Right cardiac atrium (tissue), 5 donors: ENCODE data around the gene P2RY2. TPM values are rescaled to one million over a fixed set of nuclear protein-coding genes. Genes with fewer than 3 reads are reported as not detected.

ENCODE experiments used
- ATAC-seq, 2 donors: fragments of 200-7000 bp; cut with Tn5 transposase; one replicate each; pipeline versions ENCODE4 v1.8.0 to v1.9.1; 2020; ENCODE audit warnings: moderate library complexity in 2 of 2, mild to moderate bottlenecking in 1 of 2
- DNase-seq, 3 donors: peaks; one replicate each; pipeline ENCODE4 v3.0.0-alpha.2; 2020
- H3K27ac ChIP-seq: one replicate; pipeline ENCODE4 v1.5.1; 2013; ENCODE audit warnings: mild to moderate bottlenecking, low read length, control low read depth, moderate library complexity
- H3K27me3 ChIP-seq: one replicate; pipeline ENCODE4 v1.6.1; 2013; ENCODE audit not compliant: control insufficient read depth, insufficient read depth
- H3K4me1 ChIP-seq: one replicate; pipeline ENCODE4 v1.6.1; 2013; ENCODE audit warnings: low read length; ENCODE audit not compliant: control insufficient read depth, insufficient read depth
- H3K4me3 ChIP-seq: one replicate; pipeline ENCODE4 v1.5.1; 2013; ENCODE audit warnings: low read length, control low read depth
- H3K9me3 ChIP-seq: one replicate; pipeline ENCODE4 v1.6.1; 2013; ENCODE audit warnings: low read length; ENCODE audit not compliant: control insufficient read depth
- WGBS: extraction: QIAGEN DNeasy Blood & Tissue Kit; methylation state at CpG from one replicate; pipeline ENCODE4 v1.1.7; 2013; 5-methylcytosine and 5-hydroxymethylcytosine counted together
- intact Hi-C, 4 donors: fragments of 100-400 bp; cut with DNase I; formaldehyde crosslinking; loops; one replicate each; pipeline versions ENCODE4 v1.11.0 to v1.14.0; 2022 to 2023
- polyA plus RNA-seq: library from polyadenylated mRNA; stranded (reverse); fragments of 200-250 nt; gene quantifications from one replicate; pipeline ENCODE4 v1.2.3, GENCODE V29; 2013
- total RNA-seq, 4 donors: library from RNA; stranded (reverse); fragmentation: NEBNext Ultra II Directional; extraction: Animal tissue kit (Norgen Biotek cat#: 25700); gene quantifications; one replicate each; pipeline ENCODE4 v1.2.1, GENCODE V29; 2021
- donor health status: healthy with polysubstance abuse.
- donor health status: DM: no; HTN: yes; CAD: no.
- donor health status: DM: no; HTN: no; CAD: no.
- donor health status: DM: no; HTN: yes; CAD: no; lungs with severe emphysema.
- donor health status: DM: yes; HTN: yes; CAD: no.

The P2RY2 gene
- total and polyA plus RNA-seq, 5 donors: 5.4 to 15.1 (median 9.1) TPM

GRCh38 chr11:73244589-73245240 lies 26.6 kb downstream of the P2RY2 start:
- Histone ChIP-seq H3K27me3 (no peaks in the 10 kb centered on the region), H3K4me1 (peaks cover 14% of the 10 kb centered on the region), H3K9me3 (no peaks in the 10 kb centered on the region), H3K27ac (no peak overlapping the region), H3K4me3 (no peak overlapping the region)
- no peak for ATAC-seq
- no peak for DNase-seq
- intact Hi-C loops: loop anchor here (5.0 to 10.0 kb wide), 4 partner anchors 57 to 420 kb away; no protein-coding TSS in a partner anchor
- 65% methylated on average over 4 of the region's 4 CpGs for WGBS

GRCh38 chr11:73245461-73245860 lies 27.4 kb downstream of the P2RY2 start:
- Histone ChIP-seq H3K9me3 (no peaks in the 10 kb centered on the region), H3K27ac (no peak overlapping the region), H3K27me3 (no peaks in the 10 kb centered on the region), H3K4me1 (peaks cover 6% of the 10 kb centered on the region), H3K4me3 (no peak overlapping the region)
- intact Hi-C loops: loop anchor here in 2 of 4 donors (10.0 kb wide), 2 partner anchors 411 to 421 kb away; no protein-coding TSS in a partner anchor
- no peak for ATAC-seq
- 57% methylated on average over 6 of the region's 6 CpGs for WGBS
- no peak for DNase-seq

- Histone ChIP-seq H3K9me3 (no peaks in the 10 kb centered on the region), H3K27me3 (no peaks in the 10 kb centered on the region), H3K4me1 (peaks cover 3% of the 10 kb centered on the region), H3K4me3 (no peak overlapping the region), H3K27ac (no peak overlapping the region)
- 77% methylated on average over 2 of the region's 2 CpGs for WGBS
- intact Hi-C loops: loop anchor here in 2 of 4 donors (10.0 kb wide), 2 partner anchors 412 to 422 kb away; no protein-coding TSS in a partner anchor
- no peak for DNase-seq
- no peak for ATAC-seq
Measured at GRCh38 chr11:73246303-73246702, 28.2 kb downstream of the P2RY2 start.

GRCh38 chr11:73248526-73249185 lies 30.6 kb downstream of the P2RY2 start:
- Histone ChIP-seq H3K4me3 (no peak overlapping the region), H3K27ac (no peak overlapping the region), H3K27me3 (no peaks in the 10 kb centered on the region), H3K4me1 (no peaks in the 10 kb centered on the region), H3K9me3 (no peaks in the 10 kb centered on the region)
- intact Hi-C loops: loop anchor here in 2 of 4 donors (10.0 kb wide), 2 partner anchors 414 to 424 kb away; no protein-coding TSS in a partner anchor
- no peak for DNase-seq
- WGBS: 97% methylated on average over 3 of the region's 3 CpGs
- ATAC-seq: no peak

- Histone ChIP-seq H3K27ac (no peak overlapping the region), H3K9me3 (no peaks in the 10 kb centered on the region), H3K4me1 (no peaks in the 10 kb centered on the region), H3K4me3 (no peak overlapping the region), H3K27me3 (no peaks in the 10 kb centered on the region)
- no peak for DNase-seq
- peak in 1 of 2 donors; percentile 29 for ATAC-seq
- intact Hi-C loops: loop anchor here in 2 of 4 donors (10.0 kb wide), 2 partner anchors 415 to 425 kb away; no protein-coding TSS in a partner anchor
- WGBS: 85% methylated on average over 5 of the region's 5 CpGs
Measured at GRCh38 chr11:73249304-73249703, 31.2 kb downstream of the P2RY2 start.

- WGBS: 94% methylated on average over 11 of the region's 11 CpGs
- no peak for ATAC-seq
- no peak overlapping the region for H3K27ac ChIP-seq
- intact Hi-C loops: loop anchor here in 2 of 4 donors (10.0 kb wide), 2 partner anchors 415 to 425 kb away; no protein-coding TSS in a partner anchor
- H3K27me3 ChIP-seq: no peaks in the 10 kb centered on the region
- H3K4me3 ChIP-seq: no peak overlapping the region
- no peaks in the 10 kb centered on the region for H3K4me1 ChIP-seq
- no peaks in the 10 kb centered on the region for H3K9me3 ChIP-seq
- DNase-seq: no peak
Measured at GRCh38 chr11:73249853-73250783, 32.0 kb downstream of the P2RY2 start.

GRCh38 chr11:73252577-73253191 lies 34.6 kb downstream of the P2RY2 start:
- Histone ChIP-seq H3K9me3 (no peaks in the 10 kb centered on the region), H3K27ac (no peak overlapping the region), H3K27me3 (no peaks in the 10 kb centered on the region), H3K4me3 (no peak overlapping the region), H3K4me1 (peaks cover 4% of the 10 kb centered on the region)
- no peak for ATAC-seq
- no peak for DNase-seq
- intact Hi-C loops: no loop called here
- WGBS: 71% methylated on average over 4 of the region's 4 CpGs

- WGBS: 51% methylated on average over 6 of the region's 6 CpGs
- peak; percentile 76 to 83 for ATAC-seq
- Histone ChIP-seq H3K4me1 (peaks cover 11% of the 10 kb centered on the region), H3K4me3 (no peak overlapping the region), H3K27ac (peak overlapping the region; percentile 1), H3K9me3 (no peaks in the 10 kb centered on the region), H3K27me3 (no peaks in the 10 kb centered on the region)
- peak; percentile 78 to 85 (median 82) for DNase-seq
- intact Hi-C loops: no loop called here
Measured at GRCh38 chr11:73257342-73258103, 39.4 kb downstream of the P2RY2 start.

GRCh38 chr11:73258104-73259035 lies 40.3 kb downstream of the P2RY2 start:
- H3K27ac ChIP-seq: peak overlapping the region; percentile 1
- no peaks in the 10 kb centered on the region for H3K9me3 ChIP-seq
- H3K27me3 ChIP-seq: no peaks in the 10 kb centered on the region
- no peak overlapping the region for H3K4me3 ChIP-seq
- intact Hi-C loops: no loop called here
- 79% methylated on average over 7 of the region's 7 CpGs for WGBS
- DNase-seq (peak in 1 of 3 donors; percentile 20), ATAC-seq (peak; percentile 9 to 14)
- peaks cover 11% of the 10 kb centered on the region for H3K4me1 ChIP-seq
